Choroid plexus epithelial cell (primary cell): ENCODE measurements around the gene RNF207.

Experiments used
- DNase-seq: peaks from one replicate; pipeline ENCODE4 v3.0.0-alpha.2; 2010; ENCODE audit warnings: low read depth
- H3K4me3 ChIP-seq: 2 replicates; pipeline ENCODE4 v1.5.1; 2011; ENCODE audit warnings: low read depth, mild to moderate bottlenecking, control low read depth, low read length, moderate library complexity
- TF ChIP-seq, protein P1 (sequence below): conservative IDR thresholded peaks from 2 replicates; pipeline ENCODE4 v1.5.1; 2011; ENCODE audit warnings: low read depth, mild to moderate bottlenecking, control low read depth, inconsistent platforms, low read length, moderate library complexity

The RNF207 gene

DNA sequence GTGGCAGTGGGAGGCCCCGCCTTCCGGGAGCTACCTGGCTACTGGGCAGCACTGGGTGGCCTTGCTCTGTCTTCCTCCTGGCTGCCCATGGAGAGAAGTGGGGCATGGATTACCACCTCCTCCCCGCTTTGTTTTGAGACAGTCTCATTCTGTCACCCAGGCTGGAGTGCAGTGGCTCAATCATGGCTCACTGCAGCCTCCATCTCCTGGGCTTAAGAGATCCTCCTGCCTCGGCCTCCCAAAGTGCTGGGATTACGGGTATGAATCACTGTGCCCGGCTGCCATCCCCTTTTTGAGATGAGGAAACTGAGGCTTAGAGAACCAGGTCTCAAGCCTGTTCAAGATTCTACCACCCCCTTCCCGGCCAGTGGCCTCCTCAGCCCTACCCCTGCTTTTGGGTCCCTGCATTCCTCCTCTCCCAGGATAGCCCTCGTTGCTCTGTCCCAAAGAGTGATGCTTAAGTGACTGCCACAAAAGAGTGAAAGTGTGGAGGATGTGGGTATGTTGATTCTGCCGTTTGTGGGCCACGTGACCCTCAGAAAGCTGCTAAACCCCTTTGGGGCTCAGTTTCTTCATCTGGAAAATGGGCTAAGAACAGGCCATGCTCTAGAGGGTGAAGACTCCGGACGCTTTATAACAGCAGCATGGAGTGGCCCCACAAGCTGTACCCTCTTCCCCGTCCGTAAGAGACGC, 45.9 kb downstream of the RNF207 start:
- TF ChIP-seq, protein P1, sequence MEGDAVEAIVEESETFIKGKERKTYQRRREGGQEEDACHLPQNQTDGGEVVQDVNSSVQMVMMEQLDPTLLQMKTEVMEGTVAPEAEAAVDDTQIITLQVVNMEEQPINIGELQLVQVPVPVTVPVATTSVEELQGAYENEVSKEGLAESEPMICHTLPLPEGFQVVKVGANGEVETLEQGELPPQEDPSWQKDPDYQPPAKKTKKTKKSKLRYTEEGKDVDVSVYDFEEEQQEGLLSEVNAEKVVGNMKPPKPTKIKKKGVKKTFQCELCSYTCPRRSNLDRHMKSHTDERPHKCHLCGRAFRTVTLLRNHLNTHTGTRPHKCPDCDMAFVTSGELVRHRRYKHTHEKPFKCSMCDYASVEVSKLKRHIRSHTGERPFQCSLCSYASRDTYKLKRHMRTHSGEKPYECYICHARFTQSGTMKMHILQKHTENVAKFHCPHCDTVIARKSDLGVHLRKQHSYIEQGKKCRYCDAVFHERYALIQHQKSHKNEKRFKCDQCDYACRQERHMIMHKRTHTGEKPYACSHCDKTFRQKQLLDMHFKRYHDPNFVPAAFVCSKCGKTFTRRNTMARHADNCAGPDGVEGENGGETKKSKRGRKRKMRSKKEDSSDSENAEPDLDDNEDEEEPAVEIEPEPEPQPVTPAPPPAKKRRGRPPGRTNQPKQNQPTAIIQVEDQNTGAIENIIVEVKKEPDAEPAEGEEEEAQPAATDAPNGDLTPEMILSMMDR = no peak
- no peak for DNase-seq
- no peak overlapping the region for H3K4me3 ChIP-seq

DNA sequence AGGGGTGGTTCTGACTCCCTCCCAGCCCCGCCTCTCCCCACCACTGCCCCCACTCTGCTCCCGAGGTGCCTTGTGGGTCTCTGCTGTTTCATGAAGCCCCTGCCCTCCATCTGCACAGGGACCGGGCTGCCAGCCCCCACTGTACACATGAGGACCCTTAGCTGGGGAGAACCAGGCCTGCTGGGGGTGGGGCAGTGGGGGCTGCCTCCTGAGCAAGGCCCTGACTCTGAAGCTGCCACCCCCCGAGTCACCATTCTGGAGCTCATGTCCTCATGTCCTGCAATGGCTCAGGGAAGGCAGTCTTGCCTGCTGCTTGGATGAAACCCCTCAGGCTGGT, 46.4 kb downstream of the RNF207 start:
- no peak overlapping the region for H3K4me3 ChIP-seq
- TF ChIP-seq, protein P1 = no peak
- no peak for DNase-seq

DNA sequence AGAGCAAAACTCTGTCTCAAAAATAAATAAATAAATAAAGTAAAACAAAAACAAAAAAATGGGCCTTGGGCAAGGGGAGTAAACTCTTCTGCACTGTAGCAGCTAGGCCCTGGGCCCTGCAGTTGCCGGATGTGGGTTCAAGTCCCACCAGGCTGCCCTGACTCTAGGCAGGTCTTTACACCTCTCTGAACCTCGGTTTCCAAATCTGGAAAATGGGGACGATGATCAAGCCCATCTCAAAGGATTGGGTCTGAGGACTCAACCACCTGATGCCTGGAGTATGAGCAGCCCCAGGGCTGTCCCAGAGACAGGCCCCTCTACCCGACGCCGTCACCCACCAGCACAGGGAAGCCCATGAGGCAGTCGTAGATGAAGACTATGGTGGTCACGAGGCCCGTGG, 47.5 kb downstream of the RNF207 start:
- TF ChIP-seq, protein P1 = no peak
- H3K4me3 ChIP-seq = no peak overlapping the region
- no peak for DNase-seq

DNA sequence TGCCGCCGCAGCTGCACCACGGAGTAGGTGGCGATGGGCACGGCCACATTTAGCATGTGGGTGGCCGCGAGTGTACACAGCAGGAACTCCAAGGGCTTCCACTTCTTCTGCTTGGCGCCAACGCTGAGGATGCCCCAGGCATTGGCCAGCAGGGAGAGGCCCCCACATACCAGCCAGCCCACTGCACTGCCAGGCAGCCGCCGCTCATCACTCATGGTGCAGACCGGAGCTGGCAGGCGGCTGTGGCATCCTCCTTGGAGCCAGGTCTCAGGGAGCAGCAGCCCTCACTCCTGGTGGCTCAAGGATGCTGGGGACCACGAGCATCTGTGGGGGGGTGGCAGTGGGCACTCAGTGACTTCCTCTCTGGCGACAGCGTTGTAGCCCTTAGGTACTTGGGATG, 48.8 kb downstream of the RNF207 start:
- no peak for DNase-seq
- TF ChIP-seq, protein P1 = no peak
- H3K4me3 ChIP-seq = no peak overlapping the region

DNA sequence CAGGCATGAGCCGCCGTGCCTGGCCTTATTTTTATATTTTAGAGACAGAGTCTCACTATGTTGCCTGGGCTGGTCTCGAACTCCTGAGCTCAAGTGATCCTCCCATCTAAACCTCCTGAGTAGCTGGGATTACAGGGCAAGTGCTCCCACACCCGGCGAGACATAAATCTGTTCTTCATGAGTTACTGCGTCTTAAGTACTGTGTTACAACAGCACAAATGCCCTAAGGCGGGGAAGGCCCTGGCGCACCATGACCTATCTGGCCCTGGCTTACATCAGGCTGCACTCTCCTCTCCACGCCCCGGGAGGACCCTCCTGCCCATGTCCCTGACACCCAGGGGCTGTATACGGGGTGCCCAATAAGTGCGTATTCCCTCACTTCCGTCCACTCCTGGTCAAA, 50.7 kb downstream of the RNF207 start:
- TF ChIP-seq, protein P1 = no peak

DNA sequence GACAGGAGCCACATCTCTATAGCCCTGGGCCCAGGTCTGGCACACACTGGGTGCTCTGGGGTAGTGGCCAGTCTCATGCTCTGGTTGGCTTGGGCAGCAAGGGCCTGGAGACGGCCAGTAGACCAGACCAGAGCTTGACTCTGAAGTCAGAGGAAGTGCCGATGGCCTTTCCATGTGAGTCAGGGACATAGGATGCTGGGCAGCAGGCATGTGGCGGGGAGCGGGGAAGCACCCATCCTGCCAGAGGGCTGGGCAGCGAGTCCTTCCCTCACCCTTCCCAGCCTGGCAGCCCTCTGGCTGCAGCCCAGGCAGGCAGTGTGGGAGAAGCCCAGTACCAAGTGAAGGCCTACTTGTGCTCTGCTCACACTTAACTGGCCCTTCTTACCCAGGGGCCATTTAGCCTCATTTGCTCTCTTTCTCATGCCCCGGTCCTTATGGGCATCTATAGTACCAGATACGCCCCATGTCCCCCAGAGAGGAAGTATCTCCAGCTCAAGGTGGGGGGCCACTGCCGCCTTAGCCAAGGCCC, 51.7 kb downstream of the RNF207 start:
- no peak overlapping the region for H3K4me3 ChIP-seq
- DNase-seq = no peak
- TF ChIP-seq, protein P1 = no peak

More for the DNA sequence above, 50.7 kb downstream of the RNF207 start:
- H3K4me3 ChIP-seq = no peak overlapping the region
- no peak for DNase-seq

DNA sequence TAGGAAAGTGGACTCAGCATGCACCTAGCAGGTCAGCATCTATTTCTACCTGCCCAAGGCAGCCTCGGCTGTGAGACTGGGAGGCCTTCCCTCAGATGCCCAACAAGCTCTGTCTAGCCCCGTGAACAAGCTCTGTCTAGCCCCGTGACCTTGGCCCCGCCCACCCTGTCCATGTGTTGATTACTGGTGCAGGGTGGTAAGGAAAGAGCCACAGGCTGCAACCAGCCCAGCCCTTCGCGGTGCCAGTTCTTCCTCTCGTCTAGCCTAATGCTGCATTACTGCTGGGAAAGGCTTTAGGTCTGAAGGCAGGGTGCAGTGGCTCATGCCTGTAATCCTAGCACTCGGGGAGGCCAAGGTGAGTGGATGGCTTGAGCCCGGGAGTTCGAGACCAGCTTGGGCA, 52.8 kb downstream of the RNF207 start:
- no peak for DNase-seq
- no peak overlapping the region for H3K4me3 ChIP-seq
- TF ChIP-seq, protein P1 = no peak
